ENCODE measurements around the gene CCDC88B.

Gene CCDC88B

GRCh38 chr11:64372802-64373597 lies 33.0 kb downstream of the CCDC88B start:
- Histone ChIP-seq H3K4me1 (ENCODE audit: insufficient read depth, low read length, poor library complexity, severe bottlenecking) (no peaks in the 10 kb centered on the region), H4K20me1 (ENCODE audit: insufficient read depth, low read length, poor library complexity, severe bottlenecking) (no peaks in the 10 kb centered on the region)

GRCh38 chr11:64373598-64373974 lies 33.6 kb downstream of the CCDC88B start:
- H4K20me1 ChIP-seq (ENCODE audit: insufficient read depth, low read length, poor library complexity, severe bottlenecking) = no peaks in the 10 kb centered on the region
- H3K9ac ChIP-seq (ENCODE audit: low read depth, low read length, poor library complexity, severe bottlenecking) = no peak overlapping the region
- no peaks in the 10 kb centered on the region for H3K4me1 ChIP-seq (ENCODE audit: insufficient read depth, low read length, poor library complexity, severe bottlenecking)
- H3F3A ChIP-seq (ENCODE audit: low read depth) = no peaks in the 10 kb centered on the region
- no peak overlapping the region for H3K4me3 ChIP-seq (ENCODE audit: low read length, poor library complexity, severe bottlenecking)
- H3K79me2 ChIP-seq (ENCODE audit: insufficient read depth, low read length) = no peaks in the 10 kb centered on the region
- H3K36me3 ChIP-seq (ENCODE audit: insufficient read depth, low read length) = no peaks in the 10 kb centered on the region
- no peaks in the 10 kb centered on the region for H3K9me3 ChIP-seq (ENCODE audit: insufficient read depth, low read depth, low read length)
- H2AFZ ChIP-seq (ENCODE audit: low read length) = no peak overlapping the region
- H3K9me2 ChIP-seq (replicated peaks; ENCODE audit: low read depth, low read length) = no peaks in the 10 kb centered on the region
- no peak overlapping the region for H3K4me2 ChIP-seq (ENCODE audit: low read depth, low read length, poor library complexity, severe bottlenecking)
- no peak for TF ChIP-seq EZH2phosphoT487 (IDR thresholded peaks at IDR 0.05; ENCODE audit: borderline replicate concordance)
- TF ChIP-seq, protein P1, sequence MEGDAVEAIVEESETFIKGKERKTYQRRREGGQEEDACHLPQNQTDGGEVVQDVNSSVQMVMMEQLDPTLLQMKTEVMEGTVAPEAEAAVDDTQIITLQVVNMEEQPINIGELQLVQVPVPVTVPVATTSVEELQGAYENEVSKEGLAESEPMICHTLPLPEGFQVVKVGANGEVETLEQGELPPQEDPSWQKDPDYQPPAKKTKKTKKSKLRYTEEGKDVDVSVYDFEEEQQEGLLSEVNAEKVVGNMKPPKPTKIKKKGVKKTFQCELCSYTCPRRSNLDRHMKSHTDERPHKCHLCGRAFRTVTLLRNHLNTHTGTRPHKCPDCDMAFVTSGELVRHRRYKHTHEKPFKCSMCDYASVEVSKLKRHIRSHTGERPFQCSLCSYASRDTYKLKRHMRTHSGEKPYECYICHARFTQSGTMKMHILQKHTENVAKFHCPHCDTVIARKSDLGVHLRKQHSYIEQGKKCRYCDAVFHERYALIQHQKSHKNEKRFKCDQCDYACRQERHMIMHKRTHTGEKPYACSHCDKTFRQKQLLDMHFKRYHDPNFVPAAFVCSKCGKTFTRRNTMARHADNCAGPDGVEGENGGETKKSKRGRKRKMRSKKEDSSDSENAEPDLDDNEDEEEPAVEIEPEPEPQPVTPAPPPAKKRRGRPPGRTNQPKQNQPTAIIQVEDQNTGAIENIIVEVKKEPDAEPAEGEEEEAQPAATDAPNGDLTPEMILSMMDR (conservative IDR thresholded peaks at IDR 0.05; ENCODE audit: low read length) = no peak
- no peaks in the 10 kb centered on the region for H3K27me3 ChIP-seq (ENCODE audit: insufficient read depth, low read length, poor library complexity, severe bottlenecking)

More at GRCh38 chr11:64372802-64373597, 33.0 kb downstream of the CCDC88B start:
- H3K79me2 ChIP-seq (ENCODE audit: insufficient read depth, low read length) = no peaks in the 10 kb centered on the region
- no peak overlapping the region for H3K9ac ChIP-seq (ENCODE audit: low read depth, low read length, poor library complexity, severe bottlenecking)
- H2AFZ ChIP-seq (ENCODE audit: low read length) = no peak overlapping the region
- H3K27me3 ChIP-seq (ENCODE audit: insufficient read depth, low read length, poor library complexity, severe bottlenecking) = no peaks in the 10 kb centered on the region
- H3K4me2 ChIP-seq (ENCODE audit: low read depth, low read length, poor library complexity, severe bottlenecking) = no peak overlapping the region
- no peaks in the 10 kb centered on the region for H3F3A ChIP-seq (ENCODE audit: low read depth)
- TF ChIP-seq EZH2phosphoT487 (IDR thresholded peaks at IDR 0.05; ENCODE audit: borderline replicate concordance) = no peak
- TF ChIP-seq, protein P1 (conservative IDR thresholded peaks at IDR 0.05; ENCODE audit: low read length) = no peak
- no peaks in the 10 kb centered on the region for H3K36me3 ChIP-seq (ENCODE audit: insufficient read depth, low read length)
- no peaks in the 10 kb centered on the region for H3K9me3 ChIP-seq (ENCODE audit: insufficient read depth, low read depth, low read length)
- H3K4me3 ChIP-seq (ENCODE audit: low read length, poor library complexity, severe bottlenecking) = no peak overlapping the region
- H3K9me2 ChIP-seq (replicated peaks; ENCODE audit: low read depth, low read length) = no peaks in the 10 kb centered on the region

DNA sequence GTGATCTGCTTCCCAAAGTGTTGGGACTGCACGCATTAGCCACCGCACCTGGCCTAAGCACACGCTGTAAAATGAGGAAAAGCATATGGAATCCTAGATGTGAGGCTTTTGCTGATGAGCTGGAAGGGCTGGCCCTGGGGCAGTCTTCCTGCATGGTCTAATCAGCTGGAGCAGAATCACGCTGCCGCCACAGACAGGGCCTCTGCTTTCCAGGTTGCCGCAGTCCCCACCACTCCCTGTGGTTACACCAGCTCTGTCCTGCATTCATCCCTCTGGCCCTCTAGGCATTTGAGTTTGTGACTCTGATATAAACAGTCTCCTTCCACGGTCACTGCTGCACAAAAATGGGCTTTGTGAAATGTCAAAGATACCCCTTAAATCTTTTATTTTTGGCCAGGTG lies 36.1 kb downstream of the CCDC88B start:
- no peaks in the 10 kb centered on the region for H3F3A ChIP-seq (ENCODE audit: low read depth)
- H3K9me2 ChIP-seq (replicated peaks; ENCODE audit: low read depth, low read length) = no peaks in the 10 kb centered on the region
- H2AFZ ChIP-seq (ENCODE audit: low read length) = no peak overlapping the region
- no peaks in the 10 kb centered on the region for H3K36me3 ChIP-seq (ENCODE audit: insufficient read depth, low read length)
- no peaks in the 10 kb centered on the region for H3K79me2 ChIP-seq (ENCODE audit: insufficient read depth, low read length)
- no peaks in the 10 kb centered on the region for H3K4me1 ChIP-seq (ENCODE audit: insufficient read depth, low read length, poor library complexity, severe bottlenecking)
- no peak overlapping the region for H3K4me2 ChIP-seq (ENCODE audit: low read depth, low read length, poor library complexity, severe bottlenecking)
- H3K9ac ChIP-seq (ENCODE audit: low read depth, low read length, poor library complexity, severe bottlenecking) = no peak overlapping the region
- no peak overlapping the region for H3K4me3 ChIP-seq (ENCODE audit: low read length, poor library complexity, severe bottlenecking)
- TF ChIP-seq, protein P1 (conservative IDR thresholded peaks at IDR 0.05; ENCODE audit: low read length) = no peak
- no peak for TF ChIP-seq EZH2phosphoT487 (IDR thresholded peaks at IDR 0.05; ENCODE audit: borderline replicate concordance)
- no peaks in the 10 kb centered on the region for H4K20me1 ChIP-seq (ENCODE audit: insufficient read depth, low read length, poor library complexity, severe bottlenecking)
- H3K9me3 ChIP-seq (ENCODE audit: insufficient read depth, low read depth, low read length) = no peaks in the 10 kb centered on the region
- H3K27me3 ChIP-seq (ENCODE audit: insufficient read depth, low read length, poor library complexity, severe bottlenecking) = no peaks in the 10 kb centered on the region
